GM23338 (cell line): Measurements from ENCODE around the gene ELFN2. TPM values are rescaled to one million over a fixed set of nuclear protein-coding genes. Genes with fewer than 3 reads are reported as not detected.

Experiments
- ATAC-seq: fragments of 200-7000 bp; cut with Tn5 transposase; 3 replicates; pipeline ENCODE4 v1.9.1; 2020
- DNase-seq: peaks from one replicate; pipeline ENCODE4 v3.0.0-alpha.2; 2015; ENCODE audit warnings: low spot score
- H2AFZ ChIP-seq: fragments of 200-600 bp; sonication (generic); 2 replicates; pipeline ENCODE4 v1.8.0; 2016; ENCODE audit warnings: antibody characterized with exemption, mild to moderate bottlenecking, moderate library complexity
- H3F3A ChIP-seq: fragments of 200-600 bp; sonication (generic); replicated peaks from 2 replicates; pipeline ENCODE4 v1.8.0; 2017; ENCODE audit warnings: antibody characterized with exemption, mixed run types, low read depth
- H3K27ac ChIP-seq: fragments of 200-600 bp; sonication (generic); 2 replicates; pipeline ENCODE4 v1.6.1; 2016; ENCODE audit warnings: low read depth
- H3K27me3 ChIP-seq: fragments of 200-600 bp; sonication (generic); 2 replicates; pipeline ENCODE4 v1.8.0; 2016; ENCODE audit warnings: mild to moderate bottlenecking, mixed run types, moderate library complexity; ENCODE audit not compliant: insufficient read depth
- H3K36me3 ChIP-seq: fragments of 200-600 bp; sonication (generic); 2 replicates; pipeline ENCODE4 v1.8.0; 2016; ENCODE audit warnings: mild to moderate bottlenecking; ENCODE audit not compliant: insufficient read depth
- H3K4me1 ChIP-seq: fragments of 200-600 bp; sonication (generic); 2 replicates; pipeline ENCODE4 v1.8.0; 2016; ENCODE audit warnings: mild to moderate bottlenecking, moderate library complexity; ENCODE audit not compliant: insufficient read depth
- H3K4me2 ChIP-seq: fragments of 200-600 bp; sonication (generic); 2 replicates; pipeline ENCODE4 v1.7.1; 2017; ENCODE audit warnings: mixed run types
- H3K4me3 ChIP-seq: fragments of 200-600 bp; sonication (generic); 2 replicates; pipeline ENCODE4 v1.6.1; 2016; ENCODE audit warnings: mixed run types
- H3K79me2 ChIP-seq: fragments of 200-600 bp; sonication (generic); replicated peaks from 2 replicates; pipeline ENCODE4 v1.8.0; 2017; ENCODE audit warnings: mild to moderate bottlenecking; ENCODE audit not compliant: insufficient read depth
- H3K9me2 ChIP-seq: fragments of 200-600 bp; sonication (generic); 2 replicates; pipeline ENCODE4 v1.8.0; 2017; ENCODE audit not compliant: insufficient read depth
- H4K20me1 ChIP-seq: fragments of 200-600 bp; sonication (generic); replicated peaks from 2 replicates; pipeline ENCODE4 v1.8.0; 2017; ENCODE audit warnings: mild to moderate bottlenecking; ENCODE audit not compliant: insufficient read depth
- H3K27ac Mint-ChIP-seq: 2 replicates; pipeline ENCODE4 v1.8.0; 2020; ENCODE audit warnings: inconsistent platforms, mild to moderate bottlenecking, moderate library complexity, mixed read lengths
- H3K27me3 Mint-ChIP-seq: 3 replicates; pipeline ENCODE4 v1.8.0; 2022; ENCODE audit warnings: low read depth, mild to moderate bottlenecking, moderate library complexity, mixed read lengths, inconsistent platforms; ENCODE audit not compliant: insufficient read depth, poor library complexity
- H3K36me3 Mint-ChIP-seq: 3 replicates; pipeline ENCODE4 v1.8.0; 2021; ENCODE audit warnings: low read depth, mild to moderate bottlenecking, inconsistent platforms, moderate library complexity, mixed read lengths
- H3K4me1 Mint-ChIP-seq: 3 replicates; pipeline ENCODE4 v1.8.0; 2020; ENCODE audit warnings: mild to moderate bottlenecking, inconsistent platforms, mixed read lengths
- H3K4me3 Mint-ChIP-seq: 3 replicates; pipeline ENCODE4 v1.8.0; 2021; ENCODE audit warnings: moderate library complexity, mild to moderate bottlenecking, inconsistent platforms, mixed read lengths
- H3K9me3 Mint-ChIP-seq: 3 replicates; pipeline ENCODE4 v1.8.0; 2020; ENCODE audit warnings: moderate library complexity, mild to moderate bottlenecking, inconsistent platforms, mixed read lengths
- CREB1 ChIP-seq: fragments of 250-450 bp; sonication (Bioruptor Pico); IDR thresholded peaks from 2 replicates; pipeline ENCODE4 v1.5.0; 2020; ENCODE audit warnings: low read depth, mild to moderate bottlenecking, moderate library complexity
- CTCF ChIP-seq, 2 experiments: fragments of 200-600 bp in 1 of 2; sonication (generic) in 1 of 2; conservative IDR thresholded peaks; 2 replicates each; pipeline versions ENCODE4 v1.5.1 to v1.6.1; 2016 to 2017; ENCODE audit warnings: antibody characterized with exemption in 2 of 2, low read depth in 2 of 2, mild to moderate bottlenecking in 2 of 2, moderate library complexity in 1 of 2
- ETS1 ChIP-seq: IDR thresholded peaks from 2 replicates; pipeline ENCODE4 v1.6.1; 2016; ENCODE audit warnings: antibody characterized with exemption
- EZH2 ChIP-seq: fragments of 200-600 bp; sonication (generic); IDR thresholded peaks from one replicate; pipeline ENCODE4 v1.8.0; 2017; ENCODE audit warnings: antibody characterized with exemption, mild to moderate bottlenecking, low read depth; ENCODE audit not compliant: unreplicated experiment
- EZH2phosphoT487 ChIP-seq: fragments of 200-600 bp; sonication (generic); IDR thresholded peaks from one replicate; pipeline ENCODE4 v1.8.1; 2018; ENCODE audit warnings: antibody characterized with exemption; ENCODE audit not compliant: unreplicated experiment
- JUNB ChIP-seq: IDR thresholded peaks from one replicate; pipeline ENCODE4 v1.6.1; 2016; ENCODE audit warnings: antibody characterized with exemption; ENCODE audit not compliant: unreplicated experiment
- NANOG ChIP-seq: IDR thresholded peaks from 2 replicates; pipeline ENCODE4 v1.6.1; 2016; ENCODE audit warnings: antibody characterized with exemption, borderline replicate concordance
- POLR2AphosphoS5 ChIP-seq: IDR thresholded peaks from 2 replicates; pipeline ENCODE4 v1.6.1; 2016; ENCODE audit warnings: antibody characterized with exemption, low read depth
- REST ChIP-seq: IDR thresholded peaks from one replicate; pipeline ENCODE4 v1.6.1; 2018; ENCODE audit warnings: antibody characterized with exemption; ENCODE audit not compliant: unreplicated experiment
- STAT1 ChIP-seq: IDR thresholded peaks from one replicate; pipeline ENCODE4 v1.6.1; 2016; ENCODE audit warnings: antibody characterized with exemption; ENCODE audit not compliant: unreplicated experiment
- ZNF114 ChIP-seq: fragments of 250-450 bp; sonication (Bioruptor Pico); IDR thresholded peaks from 2 replicates; pipeline ENCODE4 v1.5.0; 2020; ENCODE audit warnings: mild to moderate bottlenecking, moderate library complexity
- ZNF331 ChIP-seq: fragments of 250-450 bp; sonication (Bioruptor Pico); IDR thresholded peaks from 2 replicates; pipeline ENCODE4 v1.5.0; 2020; ENCODE audit warnings: low read depth, mild to moderate bottlenecking, moderate library complexity
- ZNF462 ChIP-seq: fragments of 250-450 bp; sonication (Bioruptor Pico); IDR thresholded peaks from 2 replicates; pipeline ENCODE4 v1.5.0; 2020; ENCODE audit warnings: mild to moderate bottlenecking, moderate library complexity
- polyA plus RNA-seq: library from polyadenylated mRNA; unstranded; fragments of >200 nt; fragmentation: Nextera tagmentation; extraction: Ambion mirVana; gene quantifications from 2 replicates; pipeline ENCODE4 v1.2.1, GENCODE V29; 2016
- total RNA-seq: library from RNA; depleted of rRNA; stranded (reverse); fragments of >200 nt; shearing (Covaris generic); gene quantifications from 2 replicates; pipeline ENCODE4 v1.2.3, GENCODE V29; 2014

ELFN2 gene
- total and polyA plus RNA-seq, 2 experiments from 2014 or later = 0.18 to 0.35 TPM

GRCh38 chr22:37425800-37426705 is 1.2 kb downstream of the ELFN2 start:
- Mint-ChIP-seq H3K27ac (no peak overlapping the region), H3K4me1 (peaks cover 15% of the 10 kb centered on the region), H3K9me3 (no peaks in the 10 kb centered on the region), H3K4me3 (peak overlapping the region; percentile 60), H3K27me3 (peaks cover 50% of the 10 kb centered on the region), H3K36me3 (no peaks in the 10 kb centered on the region)
- Histone ChIP-seq H4K20me1 (no peaks in the 10 kb centered on the region; the same call in 1 of the 2 replicates), H3K4me3 (peak overlapping the region; percentile 62), H3K4me2 (peak overlapping the region; percentile 84), H3K4me1 (peaks cover 5% of the 10 kb centered on the region), H3F3A (peaks cover 10% of the 10 kb centered on the region), H3K9me2 (no peaks in the 10 kb centered on the region), H3K36me3 (no peaks in the 10 kb centered on the region), H3K79me2 (no peaks in the 10 kb centered on the region), H3K27ac (no peak overlapping the region), H3K27me3 (peaks cover 61% of the 10 kb centered on the region), H2AFZ (peak overlapping the region; percentile 81)
- peak; percentile 66 for ATAC-seq
- no peak for TF ChIP-seq EZH2
- TF ChIP-seq ETS1 = no peak
- TF ChIP-seq ZNF331 (CRISPR knock-in tag) = no peak
- TF ChIP-seq NANOG = no peak
- no peak for TF ChIP-seq CREB1 (CRISPR knock-in tag)
- no peak for TF ChIP-seq STAT1
- TF ChIP-seq ZNF114 (CRISPR knock-in tag) = no peak
- TF ChIP-seq ZNF462 = no peak
- TF ChIP-seq CTCF (conservative IDR thresholded peaks at IDR 0.05; ENCODE audit: low read depth in 2 of 2) = no peak
- no peak for TF ChIP-seq EZH2phosphoT487
- no peak for TF ChIP-seq POLR2AphosphoS5
- TF ChIP-seq JUNB = no peak
- TF ChIP-seq REST = no peak
- peak; percentile 70 for DNase-seq
